Neural cell (in vitro differentiated cells): ENCODE measurements around the gene IGFL2.

Experiments used
- CTCF ChIP-seq: fragments of 450-650 bp; IDR thresholded peaks from 2 replicates; pipeline ENCODE4 v1.5.1; 2014; ENCODE audit warnings: antibody characterized with exemption, mild to moderate bottlenecking, moderate library complexity; ENCODE audit not compliant: poor library complexity, severe bottlenecking
- EP300 ChIP-seq: fragments of 450-650 bp; conservative IDR thresholded peaks from 2 replicates; pipeline ENCODE4 v1.6.1; 2014; ENCODE audit warnings: antibody characterized with exemption, mild to moderate bottlenecking, moderate library complexity; ENCODE audit not compliant: poor library complexity, severe bottlenecking

DNA sequence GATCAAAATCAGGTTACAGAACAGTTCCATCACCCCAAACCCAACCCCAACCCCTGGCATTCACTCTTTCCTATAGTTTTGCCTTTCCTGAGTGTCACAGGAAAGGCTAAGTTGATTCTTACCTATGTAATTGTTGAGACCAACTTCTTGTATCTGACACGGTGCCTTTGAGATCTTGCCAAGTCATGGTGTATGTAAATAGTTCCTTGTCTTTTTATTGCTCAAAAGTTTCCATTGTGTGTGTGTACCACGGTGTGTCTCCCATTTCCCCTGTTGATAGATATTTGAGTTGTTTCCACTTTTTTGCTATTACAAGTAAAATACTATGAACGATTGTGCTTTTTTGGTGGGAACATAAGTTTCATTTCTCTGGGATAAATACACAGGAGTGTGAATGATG is 3.3 kb upstream of the IGFL2 start:
- TF ChIP-seq CTCF (no peak), EP300 (no peak)
